Amniotic epithelial cell (primary cell): ENCODE data around the gene FBXO44.

ENCODE experiments used
- DNase-seq: peaks from one replicate; pipeline ENCODE4 v3.0.0-alpha.2; 2010; ENCODE audit warnings: low read depth

FBXO44 gene

DNA sequence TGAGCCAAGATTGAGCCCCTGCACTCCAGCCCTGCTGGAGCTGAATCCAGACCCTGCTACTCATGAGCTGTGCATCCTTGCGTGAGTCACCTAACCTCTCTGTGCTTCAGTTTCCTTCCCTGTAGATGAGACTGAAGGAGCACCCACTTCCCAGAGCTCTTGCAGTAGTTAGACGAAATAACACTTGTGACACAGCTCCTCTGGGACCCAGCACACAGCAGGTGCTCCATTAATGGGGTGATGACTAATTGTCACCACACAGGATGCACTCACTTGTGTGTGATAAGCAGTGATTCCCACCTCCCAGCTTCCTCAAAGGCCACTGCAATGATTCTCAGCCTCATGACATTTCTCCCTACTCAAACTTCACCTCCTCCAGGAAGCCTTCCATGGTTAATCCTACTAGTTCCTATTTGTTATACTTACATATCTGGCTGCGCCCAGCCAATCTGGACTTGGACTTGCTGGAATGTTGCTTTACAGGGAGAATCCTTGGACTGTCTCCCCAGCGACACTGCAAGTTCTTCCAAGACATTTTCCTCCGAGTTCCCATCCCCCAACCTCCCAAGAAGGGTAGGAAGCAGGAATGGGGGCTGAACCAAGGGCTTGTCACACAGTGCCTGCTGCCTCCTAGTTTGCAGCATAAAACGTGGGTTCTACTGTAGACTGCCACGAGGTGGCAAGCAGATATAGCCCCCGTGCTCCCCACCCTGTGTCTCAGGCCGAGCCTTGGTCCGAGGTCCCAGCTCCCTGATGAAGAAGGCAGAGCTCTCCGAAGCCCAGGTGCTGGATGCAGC is 54.1 kb downstream of the FBXO44 start:
- no peak for DNase-seq

DNA sequence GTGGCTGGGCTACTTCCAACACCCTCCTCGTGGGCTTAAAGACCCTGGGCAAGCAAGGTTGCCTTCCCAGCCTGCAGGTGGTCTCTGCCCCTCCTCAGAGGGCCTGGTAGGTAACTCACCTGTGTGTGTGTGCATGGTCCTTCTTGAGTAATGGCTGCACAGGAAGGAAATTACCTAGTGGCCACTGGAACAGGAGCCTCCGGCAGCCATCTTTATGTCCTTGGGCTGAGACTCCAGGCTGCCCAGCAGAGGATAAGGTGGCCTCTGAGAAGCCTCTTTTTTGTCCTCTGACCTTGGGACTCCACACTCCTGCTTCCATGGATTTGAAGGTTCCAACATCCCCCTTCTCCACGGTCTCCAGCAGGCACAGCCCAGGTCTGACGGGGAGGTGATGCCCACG is 56.8 kb downstream of the FBXO44 start:
- DNase-seq: no peak

- DNase-seq: no peak
Measured at GRCh38 chr1:11712285-11712684, 57.6 kb downstream of the FBXO44 start.
